ENCODE data around the gene HUWE1.

- TF ChIP-seq POLR2A (IDR thresholded peaks at IDR 0.05) (no peak), POLR2AphosphoS5 (IDR thresholded peaks at IDR 0.05) (no peak)
Measured at GRCh38 chrX:53526999-53527398, 159.5 kb downstream of the HUWE1 start.
